ENCODE data around the gene TMEM41A.

GRCh38 chr3:185540695-185541094 is 41.9 kb upstream of the TMEM41A start:
- no peak for TF ChIP-seq CTCF (optimal IDR thresholded peaks at IDR 0.05 in 1 of 3, IDR thresholded peaks at IDR 0.05 in 1 of 3, conservative IDR thresholded peaks at IDR 0.05 in 1 of 3; ENCODE audit: extremely low read depth in 1 of 3, insufficient read depth in 2 of 3, low read length in 3 of 3)
- no peak for TF ChIP-seq EZH2 (IDR thresholded peaks at IDR 0.05; ENCODE audit: low read length)

Measured in keratinocyte (primary cell).